IPS-11a (cell line): ENCODE measurements around the gene SH2D3C.

Experiments used
- H3K4me3 ChIP-seq: one replicate; pipeline ENCODE4 v1.5.1; 2013; ENCODE audit warnings: low read depth, low read length, control low read depth

SH2D3C gene

DNA sequence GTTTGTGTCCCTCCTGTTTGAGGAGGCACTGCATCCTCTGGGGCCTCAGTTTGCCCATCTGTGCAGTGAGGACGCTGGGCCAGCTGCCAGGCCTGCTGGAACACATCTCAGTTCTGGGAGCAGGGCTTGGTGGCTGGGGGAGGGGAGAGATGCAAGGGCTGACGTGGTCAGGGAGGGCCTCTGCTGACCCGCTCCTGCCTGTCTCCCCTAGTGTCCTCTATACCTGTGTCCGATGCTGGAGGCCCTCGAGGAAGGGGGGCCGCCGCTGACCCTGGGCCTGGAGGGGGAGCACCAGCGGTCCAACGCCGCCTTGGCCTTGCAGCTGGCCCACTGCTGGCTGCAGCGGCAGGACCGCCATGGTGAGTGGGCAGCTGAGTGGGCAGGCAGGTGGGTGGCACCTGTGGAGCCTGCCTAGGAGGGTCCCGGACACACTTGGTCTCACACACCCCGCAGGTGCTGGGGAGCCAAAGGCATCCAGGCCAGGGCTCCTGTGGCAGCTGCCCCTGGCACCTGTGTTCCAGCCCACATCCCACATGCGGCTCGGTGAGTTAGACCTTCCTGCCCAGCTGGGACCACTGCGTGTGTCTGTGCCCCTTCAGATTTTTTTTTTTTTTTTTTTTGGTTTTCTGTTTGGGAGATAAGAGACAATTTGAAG lies 30.0 kb upstream of the SH2D3C start:
- no peak overlapping the region for H3K4me3 ChIP-seq

DNA sequence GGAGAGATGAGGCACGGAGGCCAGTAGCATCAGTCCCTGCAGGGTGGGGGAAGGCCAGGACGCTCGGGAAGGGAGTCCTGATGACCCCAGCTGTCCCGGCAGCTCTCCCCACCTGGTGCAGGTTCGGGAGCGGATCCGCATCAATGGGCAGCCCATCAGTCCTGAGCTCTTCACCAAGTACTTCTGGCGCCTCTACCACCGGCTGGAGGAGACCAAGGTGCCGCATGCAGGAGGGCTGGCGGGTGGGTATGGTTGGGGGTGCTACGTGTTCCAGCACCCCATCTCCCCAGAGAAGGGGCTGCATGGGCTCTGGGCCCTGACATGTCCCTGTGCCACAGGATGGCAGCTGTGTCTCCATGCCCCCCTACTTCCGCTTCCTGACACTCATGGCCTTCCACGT lies 28.4 kb upstream of the SH2D3C start:
- no peak overlapping the region for H3K4me3 ChIP-seq

DNA sequence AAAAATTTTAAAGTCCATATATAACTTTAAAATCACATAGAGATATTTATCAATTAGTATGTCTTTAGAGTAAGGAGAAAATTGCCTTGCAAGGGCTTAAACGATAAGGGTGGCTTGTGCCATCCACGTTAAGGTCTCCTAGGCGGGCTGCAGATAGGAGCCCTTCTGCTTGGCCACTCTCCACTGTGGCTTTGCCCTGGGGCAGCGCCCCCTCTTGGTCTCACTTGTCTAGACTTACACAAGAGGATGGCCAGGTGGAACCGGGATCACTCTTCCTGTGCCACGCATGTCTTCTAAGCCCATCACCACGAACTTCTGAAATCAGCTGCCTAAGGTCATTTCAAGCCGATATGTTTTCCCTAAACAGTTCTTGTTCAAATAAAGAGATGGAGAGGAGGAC lies 27.2 kb upstream of the SH2D3C start:
- H3K4me3 ChIP-seq, result no peak overlapping the region

DNA sequence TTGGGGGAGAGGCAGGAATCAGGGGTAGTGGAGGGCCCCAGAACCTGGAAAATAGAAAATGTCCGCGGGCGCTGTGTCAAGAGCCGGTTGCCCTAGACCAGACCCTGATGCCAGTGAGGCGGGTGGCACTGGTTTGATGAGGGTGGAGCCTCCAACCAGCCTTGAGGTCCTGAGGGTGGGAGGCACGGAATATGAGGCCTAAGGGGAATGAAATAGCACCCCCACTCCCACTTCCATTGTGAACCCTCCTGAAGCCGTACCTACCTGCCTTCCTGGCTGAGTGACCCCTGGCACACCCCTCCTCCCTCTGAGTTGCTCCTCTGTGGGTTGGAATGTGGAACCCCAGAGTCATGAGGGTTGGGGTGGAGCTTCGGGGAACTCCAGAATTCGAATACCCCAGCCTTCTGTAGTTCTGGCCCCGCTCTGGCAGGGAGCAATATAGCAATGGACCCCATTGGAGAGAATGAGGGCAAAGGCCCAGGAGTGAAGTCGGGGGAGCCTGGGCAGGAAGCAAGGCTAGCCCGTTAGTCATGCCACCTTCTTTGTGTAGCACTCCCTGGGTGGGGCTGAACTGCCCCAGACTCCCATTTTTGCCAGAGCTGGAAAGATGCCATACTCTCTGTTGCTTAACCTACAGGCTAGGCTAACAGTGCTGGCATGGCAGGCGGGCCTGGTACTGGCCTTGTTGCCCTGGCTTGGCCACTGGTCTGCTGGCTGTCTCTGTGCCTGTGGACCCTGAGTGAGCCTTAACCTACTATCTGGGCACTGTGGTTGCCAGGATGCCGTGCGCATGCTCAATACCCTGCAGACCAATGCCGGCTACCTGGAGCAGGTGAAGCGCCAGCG lies 25.3 kb upstream of the SH2D3C start:
- H3K4me3 ChIP-seq, result peak overlapping the region; percentile 77

DNA sequence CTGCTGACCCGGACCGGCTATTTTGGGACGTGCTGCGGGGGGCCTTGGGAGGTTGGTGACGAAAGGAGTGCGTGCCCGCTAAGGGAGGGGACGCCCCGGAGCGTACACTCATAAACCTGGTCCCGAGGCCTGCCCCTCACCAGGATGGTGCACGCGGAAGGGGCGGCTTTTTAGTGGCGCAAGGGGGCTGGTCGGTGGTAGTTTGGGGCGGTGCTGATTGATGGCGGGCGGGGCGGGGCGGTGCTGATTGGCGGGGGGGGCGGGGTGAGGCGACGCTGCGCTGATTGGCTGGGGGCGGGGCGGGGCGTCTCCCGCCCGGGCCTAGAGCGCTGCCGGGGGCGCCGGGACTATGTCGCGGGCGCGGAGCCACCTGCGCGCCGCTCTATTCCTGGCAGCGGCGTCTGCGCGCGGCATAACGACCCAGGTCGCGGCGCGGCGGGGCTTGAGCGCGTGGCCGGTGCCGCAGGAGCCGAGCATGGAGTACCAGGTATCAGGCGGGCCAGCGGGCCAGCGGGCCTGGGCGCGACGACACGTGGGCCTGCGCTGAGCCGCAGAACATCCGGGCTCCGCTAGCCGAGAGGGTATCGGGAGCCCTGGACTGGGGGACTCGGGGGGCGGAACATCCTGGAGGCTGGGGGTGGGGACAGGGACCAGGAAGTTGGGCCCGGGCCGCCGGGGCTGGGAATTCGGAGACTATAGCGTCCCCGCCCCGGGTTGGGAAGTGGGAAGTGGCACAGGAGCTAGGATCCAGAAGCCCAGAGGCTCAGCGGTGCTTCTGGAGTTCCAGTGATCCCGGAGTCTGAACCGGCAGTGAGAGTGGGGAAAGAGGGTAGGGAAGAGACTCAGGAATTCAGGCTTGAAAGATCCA lies 24.3 kb upstream of the SH2D3C start, which contains the start of gene FPGS:
TSS of gene FPGS (plus strand) at position 307 of the 868 bp plus-strand sequence. CDS start at position 350, 43 bp downstream.
- peak within 1 kb of the TSS; percentile 77 for H3K4me3 ChIP-seq

DNA sequence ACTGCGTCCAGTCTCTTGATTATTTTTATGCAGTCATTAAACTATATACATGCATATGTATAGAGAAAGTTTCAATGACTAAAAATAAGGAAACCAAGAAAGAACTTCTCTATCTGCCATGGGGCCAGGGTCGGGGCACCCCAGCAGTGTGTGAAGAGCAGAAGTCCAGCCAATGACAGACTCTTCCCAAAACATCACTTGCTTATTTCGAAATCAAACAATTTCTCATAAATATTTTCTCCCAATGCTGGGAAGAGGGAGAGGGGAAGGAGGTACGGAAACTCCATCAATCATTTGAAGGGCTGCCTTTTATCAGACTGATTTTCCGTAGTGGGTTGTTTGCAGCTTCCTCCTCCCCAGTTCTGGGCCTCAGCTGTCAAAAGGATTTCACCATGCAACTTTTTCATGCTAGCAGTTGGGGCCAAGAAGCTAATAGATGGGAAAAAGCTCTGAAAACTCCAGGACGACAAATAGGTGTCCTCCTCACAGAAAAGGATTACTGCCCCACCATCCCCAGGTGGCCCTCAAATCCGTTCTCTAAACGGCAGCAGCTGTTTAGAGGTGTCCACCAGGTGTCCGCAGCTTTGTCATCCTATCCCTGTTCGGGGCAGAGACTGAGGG lies 23.6 kb upstream of the SH2D3C start:
- peak overlapping the region; percentile 33 for H3K4me3 ChIP-seq

DNA sequence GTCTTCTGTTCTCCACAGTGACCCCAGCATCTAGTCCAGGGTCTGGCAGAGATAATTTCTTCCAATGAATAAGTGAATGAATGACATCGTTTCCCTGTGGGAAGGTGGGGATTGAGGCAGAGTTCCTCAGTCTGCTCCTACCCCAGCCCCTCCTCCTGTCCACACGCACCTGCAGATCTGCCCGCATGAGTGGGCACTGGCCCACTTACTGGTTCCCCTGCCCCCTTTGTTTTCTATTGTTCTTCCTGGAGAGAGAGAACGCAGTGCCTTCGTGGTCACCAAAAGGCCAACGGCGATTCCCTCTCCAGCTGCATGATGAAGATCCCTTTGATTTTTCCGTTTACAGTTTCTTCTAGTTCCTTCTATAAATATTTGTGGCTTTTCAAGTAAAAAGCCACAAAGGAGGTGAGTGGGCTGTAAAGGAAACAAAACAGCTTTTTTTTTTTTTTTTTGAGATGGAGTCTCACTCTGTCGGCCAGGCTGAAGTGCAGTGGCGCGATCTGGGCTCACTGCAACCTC lies 18.4 kb upstream of the SH2D3C start:
- no peak overlapping the region for H3K4me3 ChIP-seq

DNA sequence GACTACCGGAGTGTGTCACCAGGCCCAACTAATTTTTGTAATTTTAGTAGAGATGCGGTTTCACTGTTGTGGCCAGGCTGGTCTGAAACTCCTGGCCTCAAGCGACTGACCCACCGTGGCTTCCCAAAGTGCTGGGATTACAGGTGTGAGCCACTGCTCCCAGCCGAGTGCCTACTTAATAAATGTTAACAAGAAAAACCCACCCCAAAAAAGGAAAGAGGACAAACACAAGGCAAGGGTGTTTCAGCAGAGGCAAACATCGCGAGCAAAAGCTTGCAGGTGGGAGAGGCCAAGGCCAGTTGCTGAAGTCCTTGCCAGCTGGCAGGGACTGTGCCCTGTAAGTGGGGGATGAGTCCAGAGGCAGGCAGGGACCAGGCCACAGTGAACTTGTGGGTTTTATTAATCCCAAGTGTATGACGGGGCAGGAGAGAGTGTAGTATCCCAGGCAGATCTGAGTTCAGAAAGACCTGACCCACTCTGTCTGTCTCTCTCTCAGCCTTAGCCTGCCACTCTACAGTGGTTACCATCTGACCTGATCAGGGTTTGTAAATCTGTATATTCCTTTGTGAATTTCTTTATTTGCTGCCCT lies 17.9 kb upstream of the SH2D3C start:
- H3K4me3 ChIP-seq, result no peak overlapping the region

DNA sequence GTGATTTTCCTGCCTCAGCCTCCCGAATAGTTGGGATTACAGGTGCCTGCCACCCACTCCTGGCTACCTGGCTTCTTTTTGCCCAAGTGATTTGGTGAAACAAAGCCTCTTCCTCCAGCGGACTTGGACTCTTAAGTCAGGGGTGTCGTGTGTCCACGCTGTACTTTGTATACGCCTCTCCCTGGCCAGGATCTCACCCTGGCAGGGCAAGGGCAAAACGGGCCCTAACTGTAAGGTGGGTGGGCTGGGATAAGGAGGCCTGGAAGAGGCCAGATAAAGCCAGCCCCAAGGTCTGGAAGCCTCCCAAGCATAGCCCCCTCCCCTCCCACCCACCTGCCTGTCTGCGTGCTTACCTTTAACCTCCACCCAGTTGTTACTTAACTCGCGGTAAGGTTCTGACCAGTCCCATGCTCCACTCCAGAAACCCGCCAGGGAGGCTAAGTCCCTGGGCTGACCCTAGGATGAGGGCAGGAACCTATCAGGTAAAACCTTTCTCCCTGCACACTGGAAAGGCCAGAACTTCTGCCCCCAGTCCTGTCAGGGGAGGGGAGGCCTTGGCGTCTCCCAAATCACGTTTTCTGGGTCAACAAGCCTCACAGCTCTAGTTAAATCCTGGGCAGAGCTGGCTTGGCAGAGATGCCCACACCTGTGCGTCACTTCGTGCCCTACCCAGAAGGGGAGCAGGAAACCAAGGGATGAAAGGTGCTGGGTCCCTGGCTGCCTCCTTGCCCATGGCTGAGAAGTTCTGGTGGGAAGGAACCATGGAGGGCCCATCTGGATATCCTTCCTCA lies 15.7 kb upstream of the SH2D3C start:
- no peak overlapping the region for H3K4me3 ChIP-seq

DNA sequence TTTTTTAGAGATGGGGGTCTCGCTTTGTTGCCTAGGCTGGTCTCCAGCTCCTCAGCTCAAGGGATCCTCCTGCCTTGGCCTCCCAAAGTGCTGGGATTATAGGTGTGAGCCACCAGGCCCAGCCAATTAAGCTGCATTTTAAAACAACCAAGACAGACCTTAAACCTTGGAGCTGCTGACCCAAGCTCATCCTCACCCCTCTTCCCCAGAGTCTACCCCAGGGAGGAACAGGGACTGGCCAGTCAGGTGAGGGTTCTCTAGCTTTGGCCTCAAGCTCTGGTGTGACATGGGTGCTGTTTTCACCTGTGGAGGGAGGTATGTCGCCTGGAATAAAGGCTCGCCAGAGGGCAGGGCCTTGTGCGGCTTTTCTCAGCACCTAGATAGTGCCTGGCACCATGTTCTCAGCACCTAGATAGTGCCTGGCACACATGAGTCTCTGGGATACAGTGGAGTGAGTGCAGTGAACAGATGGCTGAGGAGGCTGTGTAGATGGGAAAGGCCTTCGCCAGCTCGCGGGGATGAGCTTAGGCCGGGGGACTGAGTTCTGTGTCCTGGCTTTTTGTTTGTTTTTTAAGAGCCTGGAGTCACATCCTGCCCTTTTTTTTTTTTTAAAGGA lies 14.7 kb upstream of the SH2D3C start:
- no peak overlapping the region for H3K4me3 ChIP-seq

DNA sequence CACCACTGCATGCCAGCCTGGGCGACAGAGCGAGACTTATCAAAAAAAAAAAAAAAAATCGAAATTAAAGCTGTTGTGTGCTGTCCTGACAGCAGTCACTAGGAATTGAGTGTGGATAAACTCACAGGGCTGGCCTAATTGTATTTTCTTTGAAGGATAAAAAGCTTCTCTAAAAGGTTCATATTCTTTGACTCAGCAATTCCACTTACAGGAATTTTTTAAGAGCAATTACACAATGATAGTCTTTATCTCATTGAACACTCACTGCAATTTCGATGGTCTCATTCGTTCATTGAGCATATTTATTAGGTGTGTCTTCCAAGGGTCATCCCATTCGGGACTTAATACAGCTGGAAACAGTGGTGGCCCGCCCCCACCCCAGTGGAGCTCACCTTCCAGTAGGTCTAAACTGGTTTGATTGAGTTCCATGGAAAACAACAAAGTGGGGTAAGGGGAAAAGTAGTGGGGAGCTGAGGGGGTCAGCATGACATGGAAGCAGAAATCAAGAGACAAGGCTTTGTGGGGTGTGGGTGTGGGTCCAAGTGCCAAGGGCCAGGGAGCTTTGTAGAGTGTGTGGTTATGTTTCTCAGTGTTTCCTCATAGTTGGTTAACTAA lies 14.1 kb upstream of the SH2D3C start:
- H3K4me3 ChIP-seq, result no peak overlapping the region

DNA sequence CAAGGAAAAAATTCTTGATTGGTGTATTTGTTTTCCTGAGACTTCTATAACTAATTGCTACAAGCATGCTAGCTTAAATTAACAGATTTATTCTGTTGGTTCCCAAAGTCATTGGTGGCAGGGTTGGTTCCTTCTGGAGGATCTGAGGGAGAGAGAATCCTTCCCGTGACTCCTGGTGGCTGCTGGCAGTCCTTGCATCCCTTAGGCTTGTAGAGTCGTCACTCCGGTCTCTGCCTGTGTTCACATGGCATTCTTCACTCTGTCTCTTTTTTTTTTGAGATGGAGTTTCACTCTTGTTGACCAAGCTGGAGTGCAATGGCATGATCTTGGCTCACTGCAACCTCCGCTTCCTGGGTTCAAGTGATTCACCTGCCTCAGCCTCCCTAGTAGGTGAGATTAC lies 12.6 kb upstream of the SH2D3C start:
- no peak overlapping the region for H3K4me3 ChIP-seq

DNA sequence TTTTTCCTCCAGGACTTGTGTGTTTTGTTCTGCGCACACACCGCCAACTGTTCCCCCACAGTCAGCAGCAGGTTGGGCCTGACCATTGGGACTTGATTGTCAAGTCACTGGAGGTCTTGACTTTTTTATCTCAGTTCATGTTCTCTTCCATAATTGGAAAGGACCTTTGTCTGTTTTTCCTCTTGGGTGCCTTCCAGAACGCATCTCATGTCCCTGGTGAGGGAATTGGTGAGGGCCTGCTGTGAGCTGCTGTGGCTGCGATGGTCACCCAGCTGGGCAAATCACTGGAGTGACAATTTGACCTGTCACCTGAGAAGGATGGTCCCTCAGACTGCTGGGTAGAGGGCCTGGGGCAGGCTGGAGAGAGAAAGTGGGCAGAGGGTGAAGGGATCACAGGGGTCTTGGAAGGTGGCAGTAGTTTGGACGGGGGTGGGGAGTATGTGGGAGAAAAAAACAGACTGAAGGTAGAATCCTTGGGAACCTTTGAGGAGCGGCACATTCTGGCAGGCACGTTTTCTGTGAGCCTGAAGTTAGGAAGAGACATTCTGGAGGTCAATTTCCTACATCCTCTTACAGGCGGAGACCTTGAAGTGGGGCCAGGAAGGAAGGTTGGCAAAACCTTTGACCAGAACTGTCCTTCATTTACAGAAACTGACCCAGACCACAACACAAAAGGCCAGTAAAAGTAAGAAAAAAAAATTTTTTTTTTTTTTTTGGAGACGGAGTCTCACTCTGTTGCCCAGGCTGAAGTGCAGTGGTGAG lies 11.8 kb upstream of the SH2D3C start:
- H3K4me3 ChIP-seq, result no peak overlapping the region

DNA sequence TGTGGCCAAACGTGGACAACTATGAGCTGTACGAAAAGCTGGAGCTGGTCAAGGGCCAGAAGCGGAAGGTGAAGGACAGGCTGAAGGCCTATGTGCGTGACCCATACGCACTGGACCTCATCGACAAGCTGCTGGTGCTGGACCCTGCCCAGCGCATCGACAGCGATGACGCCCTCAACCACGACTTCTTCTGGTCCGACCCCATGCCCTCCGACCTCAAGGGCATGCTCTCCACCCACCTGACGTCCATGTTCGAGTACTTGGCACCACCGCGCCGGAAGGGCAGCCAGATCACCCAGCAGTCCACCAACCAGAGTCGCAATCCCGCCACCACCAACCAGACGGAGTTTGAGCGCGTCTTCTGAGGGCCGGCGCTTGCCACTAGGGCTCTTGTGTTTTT lies 10.7 kb upstream of the SH2D3C start:
- no peak overlapping the region for H3K4me3 ChIP-seq

DNA sequence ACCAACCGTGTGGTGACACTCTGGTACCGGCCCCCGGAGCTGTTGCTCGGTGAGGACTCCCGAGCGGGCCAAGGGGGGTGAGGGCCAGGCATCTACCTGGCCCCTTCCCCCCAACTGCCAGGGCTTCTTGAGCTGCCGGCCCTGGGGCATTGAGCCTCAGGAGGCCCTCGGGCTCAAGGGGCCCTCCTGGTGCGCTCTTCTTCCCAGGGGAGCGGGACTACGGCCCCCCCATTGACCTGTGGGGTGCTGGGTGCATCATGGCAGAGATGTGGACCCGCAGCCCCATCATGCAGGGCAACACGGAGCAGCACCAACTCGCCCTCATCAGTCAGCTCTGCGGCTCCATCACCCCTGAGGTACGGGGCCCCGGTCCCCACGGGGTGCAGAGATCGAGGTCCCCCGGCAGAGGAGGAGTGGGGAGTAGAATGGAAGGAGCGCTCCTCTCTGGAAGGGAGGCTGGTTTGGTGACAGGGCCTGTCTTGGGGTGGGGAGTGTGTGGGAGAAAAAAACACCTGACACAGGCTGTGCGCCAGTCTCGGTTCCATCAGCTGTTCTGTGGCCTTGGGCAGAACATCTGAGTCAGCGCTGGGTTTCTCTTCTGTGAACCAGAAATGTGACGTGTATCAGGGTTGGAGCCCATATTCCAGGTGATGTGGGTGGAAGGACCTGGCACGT lies 10.0 kb upstream of the SH2D3C start:
- H3K4me3 ChIP-seq, result no peak overlapping the region

DNA sequence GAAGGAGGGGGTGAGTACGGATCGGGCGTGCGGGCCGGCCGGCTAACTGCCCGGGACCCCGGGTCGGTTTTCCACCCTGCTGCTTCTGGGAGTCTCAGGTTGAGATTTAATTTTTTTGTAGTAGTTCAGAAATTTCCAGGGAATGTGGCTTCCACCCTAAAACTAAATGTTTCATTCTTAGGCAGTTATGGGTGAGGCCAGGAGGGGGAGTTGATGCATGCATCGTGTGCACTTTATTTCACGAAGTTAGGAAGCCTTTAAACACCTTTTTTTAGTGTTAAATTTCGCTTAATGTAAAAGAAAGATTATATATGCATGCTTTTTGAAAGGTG lies 8.3 kb upstream of the SH2D3C start:
- peak overlapping the region; percentile 83 for H3K4me3 ChIP-seq

DNA sequence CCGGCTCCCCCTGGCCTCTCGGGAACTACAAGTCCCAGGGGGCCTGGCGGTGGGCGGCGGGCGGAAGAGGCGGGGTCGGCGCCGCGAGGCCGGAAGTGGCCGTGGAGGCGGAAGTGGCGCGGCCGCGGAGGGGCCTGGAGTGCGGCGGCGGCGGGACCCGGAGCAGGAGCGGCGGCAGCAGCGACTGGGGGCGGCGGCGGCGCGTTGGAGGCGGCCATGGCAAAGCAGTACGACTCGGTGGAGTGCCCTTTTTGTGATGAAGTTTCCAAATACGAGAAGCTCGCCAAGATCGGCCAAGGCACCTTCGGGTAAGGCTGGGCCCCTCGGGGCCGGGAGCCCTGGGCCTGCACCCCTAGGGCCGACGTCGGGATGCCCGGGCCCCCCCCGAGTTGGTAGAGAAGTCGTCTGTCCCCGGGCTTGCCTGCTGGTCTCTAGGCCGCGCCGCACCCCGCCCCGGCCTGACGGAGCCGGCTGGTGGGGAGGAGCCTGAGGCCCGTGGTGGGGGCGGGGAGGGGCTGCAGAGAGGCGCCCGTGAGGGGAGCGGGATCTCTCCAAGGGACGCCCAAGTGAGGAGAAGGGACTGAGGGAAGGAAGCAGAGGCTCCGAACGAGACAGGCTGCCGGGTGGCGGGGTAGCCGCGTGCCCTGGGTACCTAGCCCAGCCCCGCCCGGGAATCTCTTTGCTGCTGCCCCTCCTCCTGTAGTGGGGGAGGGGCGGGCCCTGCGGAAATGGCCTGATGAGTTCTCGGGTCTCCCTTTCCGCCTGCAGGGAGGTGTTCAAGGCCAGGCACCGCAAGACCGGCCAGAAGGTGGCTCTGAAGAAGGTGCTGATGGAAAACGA lies 7.7 kb upstream of the SH2D3C start, which contains the start of gene CDK9:
TSS of gene CDK9 (plus strand) at position 102 of the 840 bp plus-strand sequence. CDS start at position 217, 115 bp downstream.
- peak within 1 kb of the TSS; percentile 83 for H3K4me3 ChIP-seq
